Lung (tissue), 12 donors: ENCODE data around the gene TTC28. TPM values are rescaled to one million over a fixed set of nuclear protein-coding genes. Genes with fewer than 3 reads are reported as not detected.

ENCODE experiments used
- ATAC-seq: fragments of 200-7000 bp; cut with Tn5 transposase; one replicate; pipeline ENCODE4 v1.9.1; 2020; ENCODE audit warnings: moderate number of reproducible peaks; ENCODE audit not compliant: insufficient read depth, low FRiP score
- DNase-seq, 3 donors: peaks; one replicate each; pipeline ENCODE4 v3.0.0-alpha.2; 2013 to 2017
- H3K27ac ChIP-seq, 2 donors: one replicate each; pipeline ENCODE4 v1.5.1; 2013; ENCODE audit warnings: mild to moderate bottlenecking in 2 of 2, moderate library complexity in 2 of 2, control low read depth in 1 of 2, inconsistent platforms in 1 of 2, low read depth in 1 of 2, low read length in 1 of 2
- H3K27me3 ChIP-seq, 3 donors: one replicate each; pipeline ENCODE4 v1.5.1; 2013; ENCODE audit warnings: low read length in 2 of 3; ENCODE audit not compliant: control insufficient read depth in 3 of 3, insufficient read depth in 3 of 3
- H3K36me3 ChIP-seq, 4 donors: one replicate each; pipeline ENCODE4 v1.5.1; 2013; ENCODE audit warnings: low read length in 4 of 4, mild to moderate bottlenecking in 1 of 4, moderate library complexity in 1 of 4; ENCODE audit not compliant: control insufficient read depth in 4 of 4, insufficient read depth in 4 of 4
- H3K4me1 ChIP-seq, 5 donors: one replicate each; pipeline ENCODE4 v1.5.1; 2013; ENCODE audit warnings: low read length in 5 of 5, mild to moderate bottlenecking in 2 of 5, moderate library complexity in 1 of 5; ENCODE audit not compliant: control insufficient read depth in 5 of 5, insufficient read depth in 5 of 5
- H3K4me3 ChIP-seq: one replicate; pipeline ENCODE4 v1.5.1; 2013; ENCODE audit warnings: mild to moderate bottlenecking, control low read depth, moderate library complexity
- H3K9ac ChIP-seq, 2 donors: one replicate each; pipeline ENCODE4 v1.5.1; 2013; ENCODE audit warnings: low read length in 2 of 2, control low read depth in 1 of 2; ENCODE audit not compliant: insufficient read depth in 1 of 2
- H3K9me3 ChIP-seq, 4 donors: one replicate each; pipeline ENCODE4 v1.5.1; 2013; ENCODE audit warnings: low read length in 3 of 4, mild to moderate bottlenecking in 1 of 4, moderate library complexity in 1 of 4; ENCODE audit not compliant: control insufficient read depth in 4 of 4, insufficient read depth in 3 of 4
- CTCF ChIP-seq: IDR thresholded peaks from 2 replicates; pipeline ENCODE4 v1.5.1; 2012; ENCODE audit warnings: mild to moderate bottlenecking; ENCODE audit errors: control extremely low read depth, extremely low read depth
- WGBS, 2 donors: extraction: QIAGEN DNeasy Blood & Tissue Kit; methylation state at CpG; one replicate each; pipeline ENCODE4 v1.1.7; 2013; 5-methylcytosine and 5-hydroxymethylcytosine counted together
- polyA plus RNA-seq, 2 donors: library from polyadenylated mRNA; stranded (reverse); fragments of 200-250 nt; gene quantifications; one replicate each; pipeline ENCODE4 v1.2.1, GENCODE V29; 2013
- total RNA-seq, 2 donors: library from RNA; depleted of rRNA in 1 of 2; stranded (reverse); fragments of >200 nt in 1 of 2; gene quantifications; one replicate each; pipeline ENCODE4 v1.2.1, GENCODE V29; 2014 to 2021
- donor health status: control.
- donor health status: control.
- donor health status: Bipolar disorder and iron deficiency.
- donor health status: healthy.
- donor health status: DM: yes; HTN: yes; CAD: no.

The TTC28 gene
- total and polyA plus RNA-seq, 4 donors = 4.7 to 72.2 (median 24.8) TPM

- DNase-seq (no peak), ATAC-seq (no peak)
- no peaks in the 10 kb centered on the region for H3K9me3 ChIP-seq
Observed at GRCh38 chr22:28245579-28246224, 433.9 kb downstream of the TTC28 start.

GRCh38 chr22:28244757-28245156 lies 434.9 kb downstream of the TTC28 start:
- Histone ChIP-seq H3K4me1 (peaks cover 0 to 27% (median 0%) of the 10 kb centered on the region in 5 donors), H3K4me3 (no peak overlapping the region), H3K27ac (peak overlapping the region in 1 of 2 donors; percentile 33), H3K36me3 (no peaks in the 10 kb centered on the region), H3K27me3 (no peaks in the 10 kb centered on the region), H3K9me3 (no peaks in the 10 kb centered on the region), H3K9ac (no peak overlapping the region)
- DNase-seq (no peak), ATAC-seq (no peak)
- TF ChIP-seq CTCF = no peak
- 86 to 97% methylated on average over 1 of the region's 1 CpG for WGBS, 2 donors

More at GRCh38 chr22:28245579-28246224, 433.9 kb downstream of the TTC28 start:
- no peak overlapping the region for H3K4me3 ChIP-seq
- H3K4me1 ChIP-seq = peaks cover 0 to 27% (median 0%) of the 10 kb centered on the region in 5 donors
- 60 to 65% methylated on average over 5 of the region's 5 CpGs for WGBS, 2 donors
- H3K36me3 ChIP-seq = no peaks in the 10 kb centered on the region
- peak overlapping the region in 1 of 2 donors; percentile 33 for H3K27ac ChIP-seq
- no peak for TF ChIP-seq CTCF
- H3K9ac ChIP-seq = no peak overlapping the region
- H3K27me3 ChIP-seq = no peaks in the 10 kb centered on the region

GRCh38 chr22:28243539-28243938 lies 436.1 kb downstream of the TTC28 start:
- Histone ChIP-seq H3K9ac (no peak overlapping the region), H3K9me3 (no peaks in the 10 kb centered on the region), H3K4me3 (no peak overlapping the region), H3K27ac (no peak overlapping the region), H3K27me3 (no peaks in the 10 kb centered on the region), H3K4me1 (peaks cover 0 to 26% (median 0%) of the 10 kb centered on the region in 5 donors), H3K36me3 (no peaks in the 10 kb centered on the region)
- TF ChIP-seq CTCF = no peak
- DNase-seq (no peak), ATAC-seq (no peak)
- WGBS, 2 donors = 85 to 97% methylated on average over 3 of the region's 3 CpGs
